Measurements from ENCODE around the gene COX6A1.
"Not testable (repeated sequence)": the region's sequence is repeated elsewhere in the genome, so short reads cannot be mapped to it uniquely, and the experiment has no call there.

COX6A1 gene

GRCh38 chr12:120445911-120446843 lies 8.3 kb downstream of the COX6A1 start, which contains the start of the genes GATC and TRIAP1:
Gene GATC (plus strand): TSS chr12:120446444. CDS start chr12:120446481, 37 bp downstream.
Gene TRIAP1 (minus strand): TSS chr12:120446384. CDS start chr12:120446372, 12 bp downstream.
- TF ChIP-seq Cebpa-rat (IDR thresholded peaks at IDR 0.05): no peak

GRCh38 chr12:120446844-120447178 lies 8.9 kb downstream of the COX6A1 start:
- not testable (repeated sequence) for H3K27me3 ChIP-seq, H3K9me3 ChIP-seq
- Histone ChIP-seq H3K36me3 (peaks cover 70% of the 10 kb centered on the region), H3K4me1 (peaks cover 30% of the 10 kb centered on the region), H3K9ac (peak overlapping the region; percentile 93), H3K4me3 (peak overlapping the region; percentile 94), H3K4me2 (peak overlapping the region; percentile 97), H3K27ac (peak overlapping the region; percentile 94), H4K20me1 (peaks cover 77% of the 10 kb centered on the region)

More at GRCh38 chr12:120445911-120446843, 8.3 kb downstream of the COX6A1 start, which contains the start of the genes GATC and TRIAP1:
- Histone ChIP-seq H3K4me2 (peak within 1 kb of the TSS; percentile 97), H3K36me3 (peaks cover 70% of the 10 kb centered on the region), H3K27ac (peak within 1 kb of the TSS; percentile 94), H4K20me1 (peaks cover 71% of the 10 kb centered on the region), H3K9me3 (no peaks in the 10 kb centered on the region), H3K27me3 (no peaks in the 10 kb centered on the region), H3K4me3 (peak within 1 kb of the TSS; percentile 94), H3K4me1 (peaks cover 30% of the 10 kb centered on the region), H3K9ac (peak within 1 kb of the TSS; percentile 93)

- Histone ChIP-seq H3K4me3 (peak overlapping the region; percentile 94), H3K9ac (peak overlapping the region; percentile 93; the same call in 1 of the 2 replicates), H3K4me2 (peak overlapping the region; percentile 97), H3K9me3 (no peaks in the 10 kb centered on the region), H3K27me3 (no peaks in the 10 kb centered on the region), H3K27ac (no peak overlapping the region), H3K36me3 (peaks cover 71% of the 10 kb centered on the region), H4K20me1 (peaks cover 80% of the 10 kb centered on the region), H3K4me1 (peaks cover 30% of the 10 kb centered on the region)
- no peak for TF ChIP-seq Cebpa-rat (IDR thresholded peaks at IDR 0.05)
Observed at GRCh38 chr12:120447992-120448391, 10.1 kb downstream of the COX6A1 start.

GRCh38 chr12:120452524-120452923 lies 14.6 kb downstream of the COX6A1 start:
- peaks cover 94% of the 10 kb centered on the region for H4K20me1 ChIP-seq
- not testable (repeated sequence) for H3K4me2 ChIP-seq, H3K9me3 ChIP-seq, H3K27ac ChIP-seq, H3K9ac ChIP-seq, H3K27me3 ChIP-seq, H3K4me3 ChIP-seq
- H3K36me3 ChIP-seq: peaks cover 95% of the 10 kb centered on the region
- H3K4me1 ChIP-seq: peaks cover 33% of the 10 kb centered on the region

- Histone ChIP-seq H3K27me3 (no peaks in the 10 kb centered on the region), H3K27ac (no peak overlapping the region), H3K4me1 (peaks cover 26% of the 10 kb centered on the region), H3K4me2 (no peak overlapping the region), H3K9me3 (no peaks in the 10 kb centered on the region), H3K4me3 (no peak overlapping the region), H3K36me3 (peaks cover 95% of the 10 kb centered on the region), H4K20me1 (peaks cover 94% of the 10 kb centered on the region), H3K9ac (no peak overlapping the region)
- TF ChIP-seq Cebpa-rat (IDR thresholded peaks at IDR 0.05): no peak
Observed at GRCh38 chr12:120453060-120453750, 15.3 kb downstream of the COX6A1 start.

GRCh38 chr12:120453977-120454376 lies 16.1 kb downstream of the COX6A1 start:
- H3K9me3 ChIP-seq: no peaks in the 10 kb centered on the region
- peaks cover 97% of the 10 kb centered on the region for H4K20me1 ChIP-seq
- no peak overlapping the region for H3K4me2 ChIP-seq
- no peak overlapping the region for H3K4me3 ChIP-seq
- peaks cover 95% of the 10 kb centered on the region for H3K36me3 ChIP-seq
- H3K9ac ChIP-seq: no peak overlapping the region
- peaks cover 22% of the 10 kb centered on the region for H3K4me1 ChIP-seq
- no peaks in the 10 kb centered on the region for H3K27me3 ChIP-seq
- H3K27ac ChIP-seq: no peak overlapping the region
- TF ChIP-seq Cebpa-rat (IDR thresholded peaks at IDR 0.05): no peak

GRCh38 chr12:120455302-120455701 lies 17.4 kb downstream of the COX6A1 start:
- Histone ChIP-seq H3K36me3 (peaks cover 97% of the 10 kb centered on the region), H3K27ac (peak overlapping the region; percentile 18; the same call in 1 of the 2 replicates), H3K9ac (no peak overlapping the region), H3K4me2 (peak overlapping the region; percentile 54), H4K20me1 (peaks cover 99% of the 10 kb centered on the region), H3K4me3 (no peak overlapping the region), H3K9me3 (no peaks in the 10 kb centered on the region), H3K27me3 (no peaks in the 10 kb centered on the region), H3K4me1 (peaks cover 22% of the 10 kb centered on the region)
- TF ChIP-seq Cebpa-rat (IDR thresholded peaks at IDR 0.05): no peak

- Histone ChIP-seq H3K36me3 (peaks cover 97% of the 10 kb centered on the region), H3K4me1 (peaks cover 22% of the 10 kb centered on the region), H3K27me3 (no peaks in the 10 kb centered on the region), H4K20me1 (peaks cover 100% of the 10 kb centered on the region), H3K4me3 (no peak overlapping the region), H3K27ac (no peak overlapping the region), H3K4me2 (no peak overlapping the region), H3K9ac (no peak overlapping the region), H3K9me3 (no peaks in the 10 kb centered on the region)
- TF ChIP-seq Cebpa-rat (IDR thresholded peaks at IDR 0.05): no peak
Observed at GRCh38 chr12:120457133-120457532, 19.2 kb downstream of the COX6A1 start.

- Histone ChIP-seq H3K4me1 (peaks cover 12% of the 10 kb centered on the region), H4K20me1 (peaks cover 100% of the 10 kb centered on the region), H3K9me3 (no peaks in the 10 kb centered on the region), H3K9ac (no peak overlapping the region), H3K36me3 (peaks cover 100% of the 10 kb centered on the region), H3K4me2 (no peak overlapping the region), H3K4me3 (no peak overlapping the region), H3K27ac (no peak overlapping the region), H3K27me3 (no peaks in the 10 kb centered on the region)
- TF ChIP-seq Cebpa-rat (IDR thresholded peaks at IDR 0.05): no peak
Observed at GRCh38 chr12:120460157-120460556, 22.2 kb downstream of the COX6A1 start.
